Fibroblast of skin of right quadriceps (primary cell): ENCODE measurements around the gene TBC1D2B.

Source experiments
- DNase-seq: peaks from one replicate; pipeline ENCODE4 v3.0.0-alpha.2; 2013

Gene TBC1D2B

GRCh38 chr15:78024519-78024870 is 53.0 kb downstream of the TBC1D2B start:
- no peak for DNase-seq

GRCh38 chr15:78023865-78024518 is 53.5 kb downstream of the TBC1D2B start:
- no peak for DNase-seq

- no peak for DNase-seq
These were observed 54.3 kb downstream of the TBC1D2B start for GRCh38 chr15:78023081-78023665.

GRCh38 chr15:78021761-78022160 is 55.8 kb downstream of the TBC1D2B start:
- DNase-seq, result no peak

GRCh38 chr15:78020007-78020406 is 57.5 kb downstream of the TBC1D2B start:
- no peak for DNase-seq

- DNase-seq, result no peak
These were observed 58.4 kb downstream of the TBC1D2B start for GRCh38 chr15:78018946-78019644.

- no peak for DNase-seq
These were observed 59.1 kb downstream of the TBC1D2B start for GRCh38 chr15:78018445-78018844.

GRCh38 chr15:78016860-78017259 is 60.7 kb downstream of the TBC1D2B start:
- no peak for DNase-seq

GRCh38 chr15:78012643-78013077 is 64.9 kb downstream of the TBC1D2B start:
- DNase-seq, result no peak

- no peak for DNase-seq
These were observed 67.4 kb downstream of the TBC1D2B start for GRCh38 chr15:78010067-78010466.

GRCh38 chr15:78007964-78008886 is 69.3 kb downstream of the TBC1D2B start:
- DNase-seq, result peak; percentile 31

- DNase-seq, result no peak
These were observed 70.1 kb downstream of the TBC1D2B start for GRCh38 chr15:78007211-78007931.

- no peak for DNase-seq
These were observed 70.8 kb downstream of the TBC1D2B start for GRCh38 chr15:78006567-78007205.

GRCh38 chr15:78004919-78005634 is 72.4 kb downstream of the TBC1D2B start:
- peak; percentile 84 for DNase-seq

- DNase-seq, result no peak
These were observed 73.2 kb downstream of the TBC1D2B start for GRCh38 chr15:78004222-78004727.

GRCh38 chr15:78003539-78004008 is 73.9 kb downstream of the TBC1D2B start:
- no peak for DNase-seq

GRCh38 chr15:78002996-78003395 is 74.5 kb downstream of the TBC1D2B start:
- DNase-seq, result no peak

GRCh38 chr15:78001656-78002055 is 75.9 kb downstream of the TBC1D2B start:
- DNase-seq, result no peak

- DNase-seq, result no peak
These were observed 76.6 kb downstream of the TBC1D2B start for GRCh38 chr15:78000927-78001249.

- peak; percentile 54 for DNase-seq
These were observed 77.2 kb downstream of the TBC1D2B start for GRCh38 chr15:78000091-78000926.
